ENCODE data around the gene COL8A2. TPM values are rescaled to one million over a fixed set of nuclear protein-coding genes. Genes with fewer than 3 reads are reported as not detected.

The COL8A2 gene
- total and polyA plus RNA-seq, 2 donors (not counting 3 experiments of a cell fraction or from before 2014, with no cell fraction given): 1.2 to 1.3 TPM

- no peaks in the 10 kb centered on the region for H3K9me1 ChIP-seq (replicated peaks; ENCODE audit: control insufficient read depth, extremely low read depth, insufficient read depth, low read length)
- no peak overlapping the region for H3K4me3 ChIP-seq (replicated peaks in 1 of 3; ENCODE audit: insufficient read depth in 1 of 3, low read depth in 1 of 3, low read length in 3 of 3)
- DNase-seq (ENCODE audit: low read depth, low spot score) (no peak), FAIRE-seq (no peak)
- H3K9me3 ChIP-seq (replicated peaks; ENCODE audit: control insufficient read depth, insufficient read depth, low read length): no peaks in the 10 kb centered on the region
- dilution Hi-C loops (cut with MboI; ENCODE audit: extremely low pct_ligation_motif_present, low sequenced_read_pairs) (no loop called here), intact Hi-C loops (cut with micrococcal nuclease) (no loop called here)
- no peaks in the 10 kb centered on the region for H3K4me1 ChIP-seq (ENCODE audit: control insufficient read depth, extremely low read depth, insufficient read depth, low read length)
- no peaks in the 10 kb centered on the region for H3K79me2 ChIP-seq (ENCODE audit: control insufficient read depth, insufficient read depth, low read length)
- BruUV-seq (replicated peaks): no TSS peak
- no peak overlapping the region for H3K9ac ChIP-seq (replicated peaks; ENCODE audit: extremely low read depth, insufficient read depth, low read length)
- peaks cover 5 to 9% of the 10 kb centered on the region in 2 experiments for H3K27me3 ChIP-seq (ENCODE audit: control insufficient read depth in 2 of 2, insufficient read depth in 2 of 2, low read length in 2 of 2)
- POLR2A ChIA-PET: no interaction called here
- H4K20me1 ChIP-seq (replicated peaks; ENCODE audit: control insufficient read depth, extremely low read depth, insufficient read depth, low read length): no peaks in the 10 kb centered on the region
- CTCF ChIA-PET: interaction anchor here (2.1 kb wide), 1 partner anchor 12 kb away, joined by 11 read pairs; no protein-coding TSS in a partner anchor
- peak overlapping the region; percentile 9 for H2AFZ ChIP-seq (ENCODE audit: low read depth, low read length)
- H3K27ac ChIP-seq (ENCODE audit: insufficient read depth, low read depth, low read length): no peak overlapping the region
- no peaks in the 10 kb centered on the region for H3K36me3 ChIP-seq (ENCODE audit: control insufficient read depth in 2 of 2, extremely low read depth in 1 of 2, insufficient read depth in 2 of 2, low read length in 2 of 2)
- no peak overlapping the region for H3K4me2 ChIP-seq (ENCODE audit: insufficient read depth, low read length)
- no peak for TF ChIP-seq POLR2AphosphoS5 (IDR thresholded peaks at IDR 0.05; ENCODE audit: insufficient read depth, low read depth, low read length)
- no peak for TF ChIP-seq GATA2 (IDR thresholded peaks at IDR 0.05; ENCODE audit: insufficient read depth, insufficient read length, low read depth, low read length)
- TF ChIP-seq MAX (IDR thresholded peaks at IDR 0.05; ENCODE audit: insufficient read depth, insufficient read length): no peak
- no peak for TF ChIP-seq FOS (IDR thresholded peaks at IDR 0.05; ENCODE audit: borderline replicate concordance, insufficient read depth, low read length)
- TF ChIP-seq MYC (IDR thresholded peaks at IDR 0.05; ENCODE audit: low read depth, low read length): no peak
- no peak for TF ChIP-seq JUN (IDR thresholded peaks at IDR 0.05; ENCODE audit: borderline replicate concordance, insufficient read depth, insufficient read length, low read depth)
- TF ChIP-seq EZH2 (IDR thresholded peaks at IDR 0.05; ENCODE audit: borderline replicate concordance, low read depth, low read length, severe bottlenecking): no peak
- no peak for TF ChIP-seq CTCF (IDR thresholded peaks at IDR 0.05; ENCODE audit: extremely low read depth in 1 of 2, insufficient read depth in 1 of 2, low read depth in 1 of 2, low read length in 2 of 2)
- no peak for TF ChIP-seq POLR2A (IDR thresholded peaks at IDR 0.05; ENCODE audit: low read depth, low read length)
Observed at GRCh38 chr1:36123356-36123755, 1.7 kb downstream of the COL8A2 start.

Measured in endothelial cell of umbilical vein (primary cell).